HG03520 (cell line): ENCODE measurements around the gene APLNR.
"Not testable (repeated sequence)": the region's sequence is repeated elsewhere in the genome, so short reads cannot be mapped to it uniquely, and the experiment has no call there.

Experiments used
- ATAC-seq: cut with Tn5 transposase; IDR thresholded peaks from one replicate; pipeline ENCODE4 v1.9.1; 2021; ENCODE audit warnings: mild to moderate bottlenecking, moderate library complexity; ENCODE audit not compliant: unreplicated experiment

The APLNR gene

DNA sequence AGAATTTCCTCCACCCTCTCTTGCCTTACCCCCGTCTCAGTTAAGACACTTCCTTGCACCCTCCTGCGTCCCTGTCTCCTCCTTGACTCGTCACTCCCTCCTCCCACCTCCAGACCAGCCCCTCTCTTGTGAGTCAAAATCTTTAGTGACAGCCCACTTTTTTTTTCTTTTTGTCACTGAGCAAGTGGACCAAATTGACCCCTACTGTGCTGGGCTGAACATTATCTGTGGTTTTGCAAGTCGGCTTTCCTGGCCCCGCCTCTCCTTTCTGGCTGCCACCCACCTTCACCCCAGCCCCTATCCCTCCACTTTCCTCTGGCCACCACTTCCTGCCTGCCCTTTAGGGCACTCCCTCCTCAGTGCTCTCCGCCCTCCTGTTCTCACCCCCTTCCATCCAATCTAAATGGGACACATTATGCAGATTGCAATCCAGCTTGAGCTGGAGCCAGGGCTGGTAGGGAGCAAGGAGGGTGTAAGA, at the start of gene APLNR:
TSS of gene APLNR (minus strand) at position 47 of the 478 bp plus-strand sequence. CDS start 246 bp downstream, outside the sequence.
- ATAC-seq = no peak

- no peak for ATAC-seq
These were observed 46.4 kb upstream of the APLNR start for GRCh38 chr11:57283231-57283990.

DNA sequence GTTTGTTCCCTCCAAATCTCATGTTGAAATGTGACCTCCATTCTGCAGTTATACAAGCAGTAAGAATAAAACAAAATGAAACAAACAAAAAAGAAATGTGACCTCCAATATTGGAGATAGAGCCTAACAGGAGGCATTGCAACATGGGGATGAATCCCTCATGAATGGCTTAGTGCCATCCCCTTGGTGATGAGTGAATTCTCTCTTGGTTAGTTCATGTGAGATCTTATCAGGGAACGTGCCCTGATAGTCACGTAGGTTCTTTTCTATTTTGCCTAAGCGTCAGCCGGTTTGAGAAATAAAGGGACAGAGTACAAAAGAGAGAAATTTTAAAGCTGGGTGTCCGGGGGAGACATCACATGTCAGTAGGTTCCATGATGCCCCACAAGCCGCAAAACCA, 44.5 kb upstream of the APLNR start:
- not testable (repeated sequence) for ATAC-seq

GRCh38 chr11:57279116-57279515, 42.1 kb upstream of the APLNR start:
- ATAC-seq = no peak

- no peak for ATAC-seq
These were observed 41.7 kb upstream of the APLNR start for GRCh38 chr11:57278721-57279095.

GRCh38 chr11:57277845-57278720, 41.0 kb upstream of the APLNR start:
- peak; percentile 67 for ATAC-seq

DNA sequence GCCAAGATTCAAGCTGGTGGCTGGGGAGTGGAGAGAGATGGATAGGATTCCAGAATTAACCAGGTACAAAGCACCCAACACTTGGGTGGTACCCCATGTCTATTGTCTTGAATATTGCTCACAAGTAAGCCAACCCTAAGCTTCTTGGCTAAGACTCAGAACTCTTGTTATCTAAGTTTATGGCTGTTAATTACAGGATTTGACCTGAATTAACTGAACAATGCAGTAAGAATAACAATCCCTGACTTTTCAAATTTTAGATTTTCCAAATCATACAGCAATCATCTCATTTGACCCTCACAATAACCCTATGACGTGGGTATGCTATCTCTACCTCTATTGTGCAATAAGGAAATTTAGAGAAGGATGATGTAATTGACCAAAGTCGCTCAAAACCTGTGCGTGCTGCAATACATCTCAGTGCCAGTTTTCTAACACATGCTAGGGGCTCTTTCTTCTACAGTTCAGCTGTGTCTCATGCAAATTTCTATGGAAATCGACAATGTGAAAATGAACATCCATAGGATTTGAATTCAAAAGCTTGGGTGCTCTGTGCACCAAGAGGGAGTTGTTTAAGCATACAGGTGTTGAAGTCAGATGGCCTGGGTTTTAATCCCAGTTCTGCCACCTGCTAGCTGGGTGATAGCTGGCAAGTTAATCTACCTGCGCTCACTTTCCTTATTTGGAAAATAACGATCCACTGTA, 40.1 kb upstream of the APLNR start:
- no peak for ATAC-seq

- no peak for ATAC-seq
These were observed 39.3 kb upstream of the APLNR start for GRCh38 chr11:57276169-57276970.

GRCh38 chr11:57275582-57275981, 38.5 kb upstream of the APLNR start:
- no peak for ATAC-seq

- ATAC-seq = no peak
These were observed 38.0 kb upstream of the APLNR start for GRCh38 chr11:57274904-57275498.

GRCh38 chr11:57273448-57274058, 36.5 kb upstream of the APLNR start:
- ATAC-seq = no peak

- ATAC-seq = no peak
These were observed 32.5 kb upstream of the APLNR start for GRCh38 chr11:57269571-57270021.

DNA sequence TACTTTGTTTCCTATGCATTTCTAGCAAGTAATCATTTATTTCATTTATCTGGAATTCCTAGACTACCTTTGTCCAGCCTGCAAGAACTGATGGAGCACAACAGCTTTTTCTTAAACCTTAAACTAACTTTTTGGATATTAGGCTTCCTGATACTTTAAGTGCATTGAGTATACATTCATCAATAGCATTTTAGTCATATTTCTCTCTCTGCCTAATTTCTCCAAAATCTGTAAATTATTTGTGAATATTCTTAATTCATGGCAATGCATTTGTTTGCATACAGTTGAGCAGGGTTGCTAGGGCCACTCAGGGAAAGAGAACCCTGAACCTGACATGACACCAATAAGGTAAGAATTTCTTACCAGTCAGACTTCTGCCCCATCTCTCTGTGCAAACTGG, 29.1 kb upstream of the APLNR start:
- ATAC-seq = no peak

- ATAC-seq = no peak
These were observed 26.3 kb upstream of the APLNR start for GRCh38 chr11:57263351-57263750.

GRCh38 chr11:57262157-57262556, 25.1 kb upstream of the APLNR start:
- ATAC-seq = no peak

DNA sequence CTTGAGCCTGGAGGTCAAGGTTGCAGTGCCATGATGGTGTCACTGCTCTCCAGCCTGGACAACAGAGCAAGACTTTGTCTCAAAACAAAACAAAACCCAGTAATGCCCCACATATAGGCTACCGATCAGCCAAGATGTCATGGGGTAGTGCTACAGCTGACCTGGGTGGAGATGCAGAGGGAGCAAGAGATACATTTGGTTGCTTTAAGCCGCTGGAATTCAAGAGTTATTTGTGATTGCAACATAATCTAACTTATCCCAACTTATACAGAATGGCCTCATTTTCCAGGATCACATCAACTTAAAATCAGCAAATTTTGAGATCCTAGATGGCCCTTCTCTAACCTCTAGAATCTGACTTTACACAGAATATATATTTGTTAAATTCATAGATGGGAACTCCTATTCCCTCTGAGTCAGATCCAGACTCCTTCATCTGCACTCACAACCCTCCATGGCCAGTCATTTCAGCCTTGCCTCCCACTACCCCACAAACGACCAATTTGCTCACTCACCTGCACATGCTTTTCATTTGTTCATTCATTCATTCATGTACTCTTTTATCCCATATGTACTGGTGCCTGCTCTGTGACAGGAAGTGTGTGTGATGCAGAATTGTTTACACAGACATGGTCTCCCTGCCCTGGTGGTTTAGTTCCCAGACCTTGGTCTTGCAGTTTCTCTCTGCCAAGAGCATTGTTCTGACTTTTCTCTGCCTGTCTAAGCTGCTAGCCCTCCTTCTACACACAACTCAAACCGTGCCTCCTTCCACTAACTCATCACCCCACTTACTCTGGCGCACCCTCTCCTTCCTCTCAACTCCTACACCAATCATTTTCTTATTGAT, 24.1 kb upstream of the APLNR start:
- peak; percentile 61 for ATAC-seq

DNA sequence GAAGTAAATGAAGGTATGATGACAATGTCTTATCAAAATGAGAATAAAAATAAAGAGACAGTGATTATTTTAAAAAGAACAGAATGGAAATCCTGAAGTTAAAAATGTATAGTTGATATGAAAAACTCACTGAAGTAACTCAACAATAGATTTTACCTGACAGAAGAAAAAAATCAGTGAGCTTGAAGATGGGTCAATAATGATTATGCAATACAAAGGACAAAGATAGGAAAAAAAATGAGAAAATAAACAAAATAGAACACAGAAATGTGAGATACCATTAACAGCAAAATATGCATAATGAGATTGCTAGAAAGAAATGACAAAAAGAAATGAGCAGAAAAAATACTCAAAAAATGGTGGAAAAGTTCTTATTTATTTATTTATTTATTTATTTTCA, 19.1 kb upstream of the APLNR start:
- ATAC-seq = no peak

GRCh38 chr11:57255618-57256017, 18.6 kb upstream of the APLNR start:
- ATAC-seq = no peak

- ATAC-seq = no peak
These were observed 17.6 kb upstream of the APLNR start for GRCh38 chr11:57254631-57255030.
